NCI-H2029 (cell line): Measurements from ENCODE around the gene WFDC12.

Source experiments
- DNase-seq: peaks from one replicate; lab custom pipeline; 2025; lab: John Stamatoyannopoulos, UW

Gene WFDC12

DNA sequence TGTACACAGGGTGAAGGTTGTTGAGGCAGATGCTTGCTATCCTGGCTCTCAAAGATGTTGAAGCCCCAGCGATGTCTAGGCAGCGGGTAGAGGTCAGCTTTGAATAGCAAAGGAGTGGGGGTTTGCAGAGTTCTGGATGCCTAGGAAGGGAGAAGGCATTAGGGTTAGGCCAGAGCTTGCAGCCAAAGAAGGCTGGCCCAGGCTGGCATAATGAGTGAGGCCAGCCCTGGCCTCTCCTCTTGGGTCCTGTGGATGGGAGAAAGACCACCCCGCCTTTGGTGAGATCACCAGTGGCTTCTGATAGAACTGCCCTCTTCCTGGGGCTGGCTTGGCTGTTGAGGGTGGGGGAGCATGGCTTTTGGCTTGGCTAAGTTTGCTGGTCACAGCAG, 8.9 kb downstream of the WFDC12 start:
- no peak for DNase-seq

DNA sequence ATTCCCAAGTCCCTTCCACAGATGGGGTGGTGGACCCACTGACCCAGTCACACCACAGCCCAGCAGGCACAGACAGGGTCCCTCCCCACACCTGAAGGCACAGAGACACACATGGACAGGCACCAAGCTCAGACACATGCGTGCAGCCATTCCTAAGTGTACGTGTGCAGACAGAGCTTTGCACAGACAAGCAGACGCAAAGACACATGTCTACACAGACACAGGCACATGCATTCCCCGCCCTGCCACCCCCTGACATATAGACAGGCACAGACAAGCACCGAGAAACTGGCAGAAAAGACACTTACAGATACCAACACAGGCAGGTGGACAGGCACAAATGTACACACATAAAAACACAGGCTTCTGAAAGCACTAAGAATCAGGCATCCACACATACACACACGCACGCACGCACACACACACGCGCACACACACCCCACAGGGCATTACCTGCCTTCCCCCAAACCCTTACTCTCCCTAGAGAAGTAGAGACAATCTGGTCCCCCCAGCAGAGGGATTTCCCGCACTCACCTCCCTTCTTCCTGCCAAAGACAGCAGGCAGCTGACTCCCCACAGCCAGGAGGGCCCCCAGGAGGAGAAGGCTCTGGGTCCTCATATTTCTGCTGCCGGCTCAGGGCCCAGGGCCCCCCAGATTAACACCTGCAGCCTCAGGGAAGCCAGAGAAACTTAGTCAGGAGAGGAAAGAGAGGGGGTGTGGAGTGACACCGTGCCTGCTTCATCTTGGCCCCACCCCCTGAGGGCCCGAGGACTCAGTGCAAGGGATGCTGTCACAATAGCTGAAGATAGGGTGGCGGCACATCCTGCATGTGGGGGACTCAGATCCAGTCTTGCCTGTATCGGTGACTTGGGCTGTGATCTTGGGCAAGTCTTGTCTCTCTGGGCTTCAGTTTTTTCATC, 9.5 kb downstream of the WFDC12 start, which contains the start of gene WFDC5:
Gene WFDC5 (minus strand): TSS at position 710 of the 921 bp plus-strand sequence. CDS start 91 bp downstream, at position 619.
- DNase-seq: no peak

DNA sequence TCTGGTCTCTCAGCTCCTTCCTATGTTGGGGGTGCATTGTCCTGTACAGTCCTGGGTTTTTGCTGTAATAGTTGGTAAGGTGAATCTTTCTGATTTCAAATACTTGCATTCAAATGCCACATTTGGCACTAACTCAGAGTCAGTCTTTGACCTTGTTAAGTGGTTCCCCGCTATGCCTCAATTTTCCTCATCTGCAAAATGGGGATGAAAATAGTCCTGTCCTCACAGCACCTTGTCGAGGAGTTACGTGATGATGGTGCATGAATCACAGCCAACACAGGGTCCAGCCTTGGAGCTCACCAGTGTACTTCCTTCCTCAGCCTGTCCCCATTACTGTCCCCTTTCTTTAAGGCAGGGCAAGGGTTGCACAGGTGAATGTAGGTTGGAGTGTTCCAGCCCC, 10.4 kb downstream of the WFDC12 start:
- no peak for DNase-seq

DNA sequence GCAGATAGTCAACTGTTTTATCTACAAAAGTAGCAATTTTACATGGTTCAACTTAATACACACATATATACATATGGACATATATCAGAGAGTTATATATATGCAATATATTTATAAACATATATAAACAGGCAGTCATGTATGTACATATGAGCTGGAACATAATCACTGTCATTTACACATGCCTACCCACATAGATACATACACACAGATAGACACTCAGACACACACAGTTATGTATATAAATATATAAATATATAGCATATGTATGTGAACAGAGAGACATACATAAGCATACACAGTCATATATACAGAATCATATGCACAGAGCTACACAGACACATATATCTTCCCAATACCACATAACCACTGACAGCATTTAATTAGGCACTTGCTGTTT, 11.5 kb downstream of the WFDC12 start:
- DNase-seq: no peak

DNA sequence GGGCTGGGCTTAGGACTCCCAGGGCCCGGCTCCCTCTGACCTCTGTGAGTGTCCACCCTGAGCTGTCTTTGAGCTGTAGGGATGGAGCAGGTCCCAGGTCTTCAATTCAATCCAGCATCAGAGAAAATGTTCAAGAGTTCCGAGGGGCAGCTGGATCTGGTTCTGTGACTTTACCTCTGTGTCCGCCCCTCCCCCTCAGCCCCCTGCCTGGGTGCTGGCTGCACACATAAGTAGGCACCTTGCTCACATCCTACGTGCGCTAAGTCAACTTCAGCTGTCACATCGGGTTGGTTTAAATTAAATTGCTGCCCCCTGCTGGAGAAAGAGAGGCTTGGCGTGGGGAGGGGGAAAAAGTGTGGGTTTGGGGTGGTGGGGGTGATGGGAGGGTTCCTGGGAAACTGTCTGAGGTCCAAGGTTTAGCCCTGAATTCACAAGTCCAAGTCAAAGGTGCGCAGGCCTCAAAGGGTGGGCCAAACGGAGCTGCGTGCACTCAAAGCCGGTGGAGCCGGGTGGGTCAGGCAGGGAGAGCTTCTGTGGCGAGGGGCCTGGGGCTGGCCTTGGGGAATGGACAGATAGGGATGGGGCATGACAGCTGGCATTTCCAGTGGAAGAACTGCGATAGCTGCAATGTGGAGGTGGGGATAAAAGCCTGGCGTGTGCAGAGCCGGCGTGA, 12.3 kb downstream of the WFDC12 start:
- no peak for DNase-seq

DNA sequence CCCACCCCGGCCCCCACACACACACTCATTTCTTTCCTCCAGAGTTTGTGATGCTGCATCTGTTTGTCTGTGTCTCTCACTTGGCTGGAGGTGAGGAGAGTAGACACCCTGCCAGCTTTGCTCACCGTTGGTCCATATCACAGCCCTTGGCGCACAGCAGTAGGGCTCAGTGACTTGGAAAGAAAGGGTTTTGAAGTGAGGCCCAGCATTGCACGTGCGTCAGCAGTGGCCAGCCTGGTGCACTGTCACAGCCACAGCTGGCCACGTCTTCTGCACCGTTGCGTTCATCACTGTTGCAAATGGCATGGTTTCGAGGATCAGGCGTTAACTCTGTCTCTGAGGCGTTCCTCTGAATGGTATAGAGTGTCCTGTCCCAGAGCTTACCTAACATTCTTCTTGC, 13.0 kb downstream of the WFDC12 start:
- DNase-seq: no peak

DNA sequence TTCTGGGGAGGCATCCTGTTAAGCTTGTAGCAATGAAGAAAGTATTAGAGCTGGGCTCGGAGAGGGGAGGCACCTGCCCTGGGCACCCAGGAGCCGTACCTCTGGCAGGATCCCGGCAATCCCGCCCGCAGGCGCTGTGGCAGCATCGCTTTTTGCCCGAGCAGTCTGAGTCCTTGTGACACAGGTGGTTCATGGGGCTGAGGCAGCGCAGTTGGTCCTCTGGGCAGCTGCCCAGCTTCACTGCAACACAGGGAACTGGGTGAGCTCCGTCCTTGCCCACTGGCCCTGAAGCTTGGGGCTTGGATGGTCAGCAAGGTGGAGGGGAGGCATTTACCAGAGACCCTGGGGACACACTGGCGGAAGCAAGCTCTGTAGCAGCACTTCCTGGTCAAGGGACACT, 14.0 kb downstream of the WFDC12 start:
- DNase-seq: no peak

DNA sequence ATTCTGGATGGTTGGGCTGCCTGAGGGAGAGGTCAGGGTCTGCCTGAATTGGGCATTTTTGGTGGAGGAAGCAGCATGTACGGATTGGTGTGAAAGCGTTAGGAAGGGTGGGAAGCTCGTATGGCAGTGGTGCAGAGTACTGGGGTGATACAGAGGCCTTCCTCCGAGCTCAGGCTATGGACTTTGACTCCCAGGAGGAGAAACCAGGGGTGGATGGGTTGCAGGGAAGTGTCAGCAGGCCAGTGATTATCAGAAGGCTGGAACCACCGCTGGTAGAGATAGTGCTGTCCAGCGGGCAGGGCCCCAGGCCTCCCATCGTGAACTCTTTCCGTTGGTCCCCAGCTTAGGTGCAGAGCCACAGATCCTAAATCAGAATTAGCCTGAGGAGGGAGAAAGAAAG, 14.6 kb downstream of the WFDC12 start:
- DNase-seq: no peak

DNA sequence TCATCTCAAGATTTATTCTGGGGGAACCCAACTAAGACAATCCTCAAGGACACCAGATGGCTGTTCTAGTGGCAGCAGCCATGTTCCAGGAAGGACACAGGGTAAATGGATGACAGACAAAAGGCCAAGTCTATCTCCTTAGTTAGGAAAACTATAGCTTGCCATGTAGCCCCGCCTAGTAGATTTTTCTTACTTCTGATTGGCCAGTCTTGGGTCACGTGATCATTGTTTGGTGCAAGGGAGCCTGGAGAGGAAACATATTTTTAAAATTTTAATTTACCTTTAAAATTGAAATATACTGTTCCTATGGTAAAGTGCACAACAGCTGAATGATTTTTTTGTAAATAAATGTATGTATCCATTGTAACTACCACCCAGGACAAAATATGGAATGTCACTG, 18.9 kb downstream of the WFDC12 start:
- no peak for DNase-seq

DNA sequence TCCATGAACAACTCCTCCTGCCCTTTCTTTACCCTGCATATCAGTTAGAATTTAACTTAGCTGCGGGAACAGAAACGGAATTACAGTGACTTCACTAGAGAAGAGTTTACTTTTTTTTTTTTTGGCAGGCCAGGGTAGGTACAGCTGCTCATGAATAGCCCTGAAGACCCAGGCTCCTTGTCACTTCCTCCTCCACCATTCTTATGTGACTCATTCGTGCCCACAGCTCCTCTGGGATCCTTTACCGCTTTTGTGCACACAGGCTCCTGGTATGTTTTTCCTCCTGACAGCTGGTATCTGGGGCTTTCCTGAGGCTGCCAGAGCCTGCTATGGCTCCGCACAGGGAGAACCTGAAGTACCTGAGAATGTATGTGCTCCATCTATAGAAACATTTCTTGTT, 19.5 kb downstream of the WFDC12 start:
- DNase-seq: no peak

DNA sequence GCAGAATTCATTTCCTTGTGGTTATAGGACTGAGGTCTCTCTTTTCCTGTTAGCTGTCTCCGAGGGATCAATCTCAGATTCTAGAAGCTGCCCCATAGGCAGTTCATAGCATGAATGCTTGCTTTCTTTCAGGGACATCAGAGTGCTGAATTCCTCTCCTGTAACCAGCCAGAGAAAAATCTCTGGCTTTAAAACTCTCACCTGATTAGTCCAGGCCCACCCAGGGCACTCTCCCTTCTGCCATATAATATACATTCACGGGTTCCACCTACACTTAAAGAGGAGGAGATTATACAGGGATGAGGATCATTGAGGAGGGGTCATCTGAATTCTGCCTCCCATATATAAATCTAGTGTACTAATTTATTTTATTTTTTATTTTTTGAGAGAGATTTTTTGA, 21.2 kb downstream of the WFDC12 start:
- DNase-seq: no peak

DNA sequence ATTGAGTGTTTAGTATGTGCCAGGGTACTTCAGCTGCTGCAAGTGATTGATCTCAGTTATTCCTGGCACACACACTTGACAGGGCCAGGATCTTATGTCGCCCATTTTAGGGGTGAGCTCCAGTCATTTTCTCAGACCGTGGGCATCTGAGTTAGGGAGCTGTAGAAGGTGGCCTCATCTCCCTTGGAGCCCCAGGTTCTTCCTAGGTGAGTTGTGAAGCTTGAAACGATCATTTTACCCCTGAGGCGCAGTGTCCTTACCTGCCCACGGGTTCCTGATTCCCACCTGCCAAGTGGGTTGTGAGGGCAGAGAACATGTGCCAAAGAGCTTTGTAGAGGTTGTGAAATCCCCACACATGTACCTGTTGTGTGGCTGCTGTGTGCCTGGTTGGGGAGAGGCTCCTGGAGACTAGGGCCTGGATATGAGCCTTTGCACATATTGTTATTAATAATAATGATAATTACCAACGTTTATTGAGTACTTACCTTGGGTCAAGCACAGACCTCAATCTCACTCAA, 22.9 kb downstream of the WFDC12 start:
- no peak for DNase-seq

DNA sequence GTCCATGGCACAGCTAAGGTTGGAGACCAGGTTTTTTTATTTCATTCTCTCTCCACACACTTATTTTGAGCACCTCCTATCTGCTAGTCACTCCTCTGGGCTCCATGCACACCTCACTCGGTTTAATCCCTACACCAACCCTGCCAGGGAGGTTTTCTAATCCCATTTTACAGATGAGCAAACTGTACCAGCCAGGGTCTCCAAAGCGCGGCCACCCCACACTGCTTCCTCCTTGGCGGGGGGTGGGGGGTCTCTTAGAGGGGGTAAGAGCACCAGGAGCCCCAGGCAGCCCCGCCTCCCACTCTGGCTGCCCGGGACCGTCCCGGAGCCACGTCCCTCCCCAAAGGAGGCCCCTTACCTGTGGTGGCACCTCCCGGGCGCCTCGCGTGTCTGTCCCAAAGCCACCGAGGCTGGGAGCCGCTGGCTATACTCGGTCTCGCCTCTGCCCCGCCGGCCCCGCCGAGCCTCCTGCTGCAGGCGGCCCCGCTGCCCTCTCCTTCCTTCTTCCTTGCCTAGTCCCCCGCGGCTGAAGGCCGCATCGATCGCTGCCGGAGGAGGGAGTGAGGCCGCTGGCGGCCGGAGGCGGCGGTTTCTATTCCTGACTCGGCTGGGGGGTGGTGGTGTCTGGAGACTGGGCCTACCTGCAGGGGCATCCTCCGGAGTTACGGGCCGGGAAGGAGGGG, 23.6 kb downstream of the WFDC12 start, which contains the start of gene KCNS1:
Gene KCNS1 (minus strand): TSS at position 565 of the 683 bp plus-strand sequence. CDS start 1,891 bp downstream, outside the sequence.
- DNase-seq: no peak

DNA sequence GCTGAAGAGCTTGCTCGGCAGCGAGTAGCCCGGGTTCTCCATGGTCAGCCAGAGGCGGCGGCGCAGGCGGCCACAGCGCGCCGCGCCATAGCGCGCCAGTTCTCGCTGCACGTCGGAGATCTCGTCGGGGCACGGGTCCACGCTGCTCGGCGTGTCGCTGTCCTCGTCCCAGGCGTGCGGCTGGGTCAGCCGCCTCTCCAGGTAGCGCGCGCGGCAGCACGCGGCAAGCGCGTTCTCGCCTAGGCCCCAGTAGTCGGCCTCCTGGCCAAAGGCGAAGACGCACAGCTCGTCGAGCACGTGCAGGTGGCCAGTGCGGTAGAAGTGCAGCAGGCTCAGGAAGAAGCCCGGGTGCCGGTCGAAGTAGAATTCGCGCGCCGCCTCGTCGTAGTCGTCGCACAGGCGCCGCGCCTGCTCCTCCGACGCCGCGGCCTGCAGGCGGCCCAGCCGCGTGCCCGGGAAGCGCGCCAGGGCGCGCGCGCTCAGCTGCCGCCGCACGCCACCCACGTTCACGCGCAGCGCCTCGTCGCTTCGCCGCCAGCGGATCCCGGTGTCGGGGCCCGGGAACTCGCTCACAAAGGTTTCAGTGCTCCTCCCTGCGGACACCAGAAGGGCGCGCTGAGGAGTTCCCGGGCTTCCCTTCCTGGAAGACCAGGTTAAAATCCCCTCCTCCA, 26.0 kb downstream of the WFDC12 start:
- DNase-seq: no peak

DNA sequence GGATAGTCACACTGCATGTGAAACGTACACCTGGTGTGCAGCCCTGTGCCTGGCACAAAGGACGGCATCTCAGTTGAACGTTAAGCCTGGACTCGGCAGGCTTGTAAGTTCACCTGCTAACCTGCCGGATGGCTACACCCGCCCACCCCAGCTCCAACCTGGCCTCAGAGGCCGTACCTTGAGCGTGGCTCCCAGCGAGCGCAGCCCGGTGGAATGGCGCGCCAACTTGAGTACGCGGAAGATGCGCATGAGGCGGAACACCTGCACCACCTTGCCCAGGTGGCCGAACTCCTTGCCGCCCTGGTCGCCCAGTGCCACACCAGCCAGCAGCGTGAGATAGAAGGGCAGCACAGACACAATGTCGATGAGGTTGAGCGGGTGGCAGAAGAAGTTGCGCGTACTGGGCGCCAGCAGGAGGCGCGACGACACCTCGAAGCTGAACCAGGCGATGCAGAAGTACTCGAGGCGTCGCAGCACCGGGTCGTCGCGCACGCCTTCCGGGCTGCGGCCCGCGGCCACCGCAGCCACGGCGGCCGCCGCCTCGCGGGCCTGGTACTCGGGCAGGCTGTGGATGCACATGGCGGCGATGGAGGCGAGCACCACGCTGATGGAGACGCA, 26.7 kb downstream of the WFDC12 start:
- no peak for DNase-seq

DNA sequence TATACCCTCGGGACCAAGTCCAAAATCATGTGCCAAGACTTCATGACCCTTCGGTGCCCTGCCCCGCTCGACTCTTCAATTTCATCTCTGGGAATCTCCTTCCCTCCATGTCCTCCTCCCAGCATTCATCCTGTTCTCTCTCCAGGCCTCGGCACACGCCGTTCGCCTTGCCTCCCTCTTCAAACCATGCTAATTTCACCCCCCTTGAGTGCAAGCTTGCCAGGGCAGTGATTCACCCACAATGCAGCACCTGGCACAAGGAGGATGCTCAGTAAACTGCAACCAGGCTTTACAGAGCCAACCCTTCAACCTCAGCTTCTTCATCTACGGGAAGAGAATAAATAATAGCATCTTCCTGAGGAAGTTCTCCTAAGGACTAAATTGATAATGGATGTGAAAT, 27.5 kb downstream of the WFDC12 start:
- DNase-seq: no peak

DNA sequence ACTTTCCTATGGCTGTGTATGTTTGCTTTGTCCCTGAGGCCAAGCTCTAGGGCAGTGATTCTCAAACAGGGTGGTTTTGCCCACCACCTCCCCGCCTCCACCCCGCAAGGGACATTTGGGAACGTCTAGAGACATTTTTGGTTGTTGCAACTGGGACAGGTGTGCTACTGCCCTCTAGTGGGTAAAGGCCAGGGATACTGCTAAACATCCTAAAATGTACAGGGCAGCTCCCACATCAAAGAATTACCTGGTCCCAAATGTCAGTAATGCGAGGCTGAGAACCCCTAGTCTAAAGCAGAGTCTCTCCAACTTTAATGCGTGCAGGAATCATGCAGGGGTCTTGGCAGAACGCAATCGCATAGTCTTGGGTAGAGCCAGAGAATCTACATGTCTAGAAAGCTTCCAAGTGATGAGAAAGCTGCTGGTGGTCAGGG, 28.4 kb downstream of the WFDC12 start:
- DNase-seq: peak; percentile 33

DNA sequence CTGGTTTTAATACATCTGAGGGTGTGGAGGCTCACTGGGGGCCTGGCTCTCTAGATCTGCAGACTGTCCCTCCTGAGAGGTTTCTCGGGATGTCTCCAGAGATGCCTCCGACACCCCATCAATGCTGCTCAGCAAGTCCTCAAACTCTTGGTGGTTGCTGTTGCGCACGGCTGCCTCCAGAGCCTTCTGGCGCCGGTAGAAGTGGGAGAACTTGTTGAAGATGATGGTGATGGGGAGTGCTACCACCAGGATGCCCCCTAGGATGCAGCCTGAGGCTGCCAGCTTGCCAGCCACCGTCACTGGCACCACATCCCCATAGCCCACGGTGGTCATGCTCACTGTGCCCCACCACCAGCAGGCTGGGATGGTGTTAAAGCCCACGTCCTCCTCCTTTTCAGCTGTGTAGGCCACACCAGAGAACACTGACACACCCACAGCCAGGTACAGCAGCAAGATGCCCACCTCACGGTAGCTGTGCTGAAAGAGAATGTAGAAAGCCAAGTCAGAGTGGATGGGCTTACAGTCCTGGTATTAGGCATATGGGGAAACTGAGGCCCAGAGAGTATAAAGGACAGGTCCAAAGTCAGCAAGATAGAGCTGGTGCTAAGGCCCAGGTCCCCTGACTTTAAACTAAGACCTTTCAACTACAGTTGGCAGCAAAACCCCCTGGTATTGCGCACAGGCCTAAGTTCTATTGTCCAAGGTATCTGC, 29.2 kb downstream of the WFDC12 start:
- no peak for DNase-seq

DNA sequence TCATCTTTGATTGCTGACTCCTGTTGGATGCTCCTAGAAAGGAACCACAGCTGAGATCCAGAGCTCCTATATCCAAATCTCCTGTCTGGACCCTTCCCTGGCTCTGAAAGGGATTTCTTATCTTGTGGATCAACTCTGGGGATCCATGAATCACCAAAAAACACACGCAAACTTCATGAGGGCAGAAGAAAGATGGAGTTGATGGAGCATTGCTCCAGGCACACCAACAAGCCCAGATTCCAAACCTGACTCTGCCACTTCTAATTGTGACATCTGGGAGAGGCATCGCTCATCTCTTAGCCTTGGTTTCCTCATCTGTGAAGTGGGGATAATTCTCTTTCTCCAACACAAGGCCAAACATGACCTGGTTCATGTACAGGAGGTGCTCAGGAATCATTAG, 30.1 kb downstream of the WFDC12 start:
- DNase-seq: no peak

DNA sequence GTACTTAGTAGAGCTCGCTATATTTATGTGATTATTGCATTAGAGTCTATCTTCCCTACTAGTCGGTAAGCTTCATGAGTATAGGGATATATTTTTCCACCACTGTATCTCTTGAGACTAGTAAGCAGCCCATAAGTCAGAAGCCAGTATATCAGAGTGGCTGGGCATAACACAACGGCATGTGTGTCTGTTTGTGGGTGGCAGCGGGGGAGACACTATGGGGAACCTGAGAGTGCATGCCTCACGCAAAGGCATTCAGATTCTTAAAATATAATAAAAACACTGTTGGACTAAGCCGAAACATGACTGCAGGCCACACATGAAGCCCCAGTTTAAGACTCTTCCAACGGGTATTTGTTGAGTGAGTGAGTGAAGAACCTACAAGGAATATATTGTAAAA, 31.4 kb downstream of the WFDC12 start:
- DNase-seq: no peak

DNA sequence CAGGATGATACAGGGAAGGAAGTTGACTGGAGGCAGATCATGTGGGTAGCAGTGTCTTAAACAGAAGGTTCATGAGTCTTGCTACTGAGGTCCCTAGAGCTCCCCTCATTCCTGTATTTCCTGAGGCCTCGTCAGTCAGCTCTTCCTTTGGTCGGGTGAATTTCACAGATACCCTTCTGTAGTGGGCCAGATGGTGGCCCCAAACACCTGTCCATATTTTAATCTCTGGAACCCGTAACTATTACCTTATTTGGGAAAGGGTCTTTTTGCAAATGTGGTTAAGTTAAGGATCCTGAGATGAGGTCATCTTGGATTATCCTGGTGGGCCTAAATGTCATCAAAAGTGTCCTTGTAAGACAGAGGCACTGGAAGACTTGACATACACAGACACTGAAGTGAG, 32.9 kb downstream of the WFDC12 start:
- no peak for DNase-seq
